GM12878 (cell line): Measurements from ENCODE around the gene MRPL30.

Source experiments
- CTCF ChIP-seq, 3 experiments: IDR thresholded peaks in 2 of 3; conservative IDR thresholded peaks in 1 of 3; 2 replicates each; pipeline ENCODE4 v1.5.1; 2011; ENCODE audit warnings: low read depth in 3 of 3, low read length in 3 of 3, mild to moderate bottlenecking in 3 of 3, control low read depth in 2 of 3, moderate library complexity in 2 of 3, inconsistent platforms in 1 of 3, mixed read lengths in 1 of 3; ENCODE audit not compliant: control insufficient read depth in 2 of 3, insufficient read depth in 1 of 3; ENCODE audit errors: extremely low read depth in 1 of 3
- CUX1 ChIP-seq: IDR thresholded peaks from 2 replicates; pipeline ENCODE4 v1.6.1; 2012; ENCODE audit warnings: improper control_type of control experiment, low read depth, low read length; ENCODE audit not compliant: insufficient replicate concordance
- LARP7 ChIP-seq: fragments of 450-650 bp; IDR thresholded peaks from 2 replicates; pipeline ENCODE4 v1.6.1; 2017; ENCODE audit warnings: mild to moderate bottlenecking
- MAX ChIP-seq: IDR thresholded peaks from 2 replicates; pipeline ENCODE4 v1.6.1; 2012; ENCODE audit warnings: low read depth, low read length, improper control_type of control experiment
- MTA3 ChIP-seq: IDR thresholded peaks from 2 replicates; pipeline ENCODE4 v1.6.1; 2012; ENCODE audit warnings: low read length, inconsistent platforms, borderline replicate concordance
- POLR2A ChIP-seq: IDR thresholded peaks from 2 replicates; pipeline ENCODE4 v1.6.1; 2011; ENCODE audit warnings: low read depth, mild to moderate bottlenecking, low read length

- no peak for TF ChIP-seq MTA3
- no peak for TF ChIP-seq CUX1
- TF ChIP-seq MAX, result no peak; the same call in 1 of the 2 replicates
- peak; percentile 89 for TF ChIP-seq POLR2A
- peak; percentile 31; the same call in 1 of the 2 replicates for TF ChIP-seq LARP7
- TF ChIP-seq CTCF (IDR thresholded peaks at IDR 0.05 in 2 of 3, conservative IDR thresholded peaks at IDR 0.05 in 1 of 3; ENCODE audit: control insufficient read depth in 2 of 3, extremely low read depth in 1 of 3, insufficient read depth in 1 of 3, low read depth in 3 of 3, low read length in 3 of 3), result no peak
Observed at GRCh38 chr2:99141110-99142108, 39.6 kb upstream of the MRPL30 start, which contains the start of gene C2orf15.
